AG04450 (cell line): ENCODE data around the gene CERS6. TPM values are rescaled to one million over a fixed set of nuclear protein-coding genes. Genes with fewer than 3 reads are reported as not detected.
"Not testable (repeated sequence)": the region's sequence is repeated elsewhere in the genome, so short reads cannot be mapped to it uniquely, and the experiment has no call there.

Experiments
- CTCF ChIA-PET: fragments of 300-600, 350-600 bp; formaldehyde crosslinking; extraction: SDS; loops from one replicate; lab custom pipeline; 2022; ENCODE audit warnings: antibody characterized with exemption, inconsistent platforms; lab: Charles Lee
- POLR2A ChIA-PET: fragments of 350-600 bp; formaldehyde crosslinking; extraction: SDS; loops from one replicate; lab custom pipeline; 2021; ENCODE audit warnings: antibody characterized with exemption, inconsistent platforms; lab: Yijun Ruan, JAX
- DNase-seq: peaks from one replicate; pipeline ENCODE4 v3.0.0-alpha.2; 2011; ENCODE audit warnings: low read depth, low spot score
- H3K27ac ChIP-seq: one replicate; pipeline ENCODE4 v1.5.1; 2012; ENCODE audit warnings: low read depth, low read length, control low read depth
- H3K27me3 ChIP-seq: one replicate; pipeline ENCODE4 v1.6.0; 2012; ENCODE audit warnings: low read length; ENCODE audit not compliant: control insufficient read depth, insufficient read depth
- H3K4me3 ChIP-seq: 2 replicates; pipeline ENCODE4 v1.5.1; 2011; ENCODE audit warnings: mild to moderate bottlenecking, low read depth, low read length, control low read depth
- H3K9me3 ChIP-seq: 2 replicates; pipeline ENCODE4 v1.5.1; 2012; ENCODE audit warnings: low read length; ENCODE audit not compliant: control insufficient read depth, insufficient read depth
- CTCF ChIP-seq: IDR thresholded peaks from 2 replicates; pipeline ENCODE4 v1.5.1; 2011; ENCODE audit warnings: low read depth, low read length, control low read depth, inconsistent platforms
- polyA plus RNA-seq: library from polyadenylated mRNA; depleted of rRNA; stranded (reverse); fragments of >200 nt; gene quantifications from 2 replicates; pipeline ENCODE4 v1.2.3, GENCODE V29; 2011

Gene CERS6
- polyA plus RNA-seq, 1 experiment, result 6.2 TPM

- POLR2A ChIA-PET, result no interaction called here
- no peak for TF ChIP-seq CTCF
- DNase-seq, result no peak
- CTCF ChIA-PET, result no interaction called here
- H3K27me3 ChIP-seq, result no peaks in the 10 kb centered on the region
- H3K9me3 ChIP-seq, result no peaks in the 10 kb centered on the region; the same call in 1 of the 2 replicates
- no peak overlapping the region for H3K4me3 ChIP-seq
- H3K27ac ChIP-seq, result no peak overlapping the region
Measured at GRCh38 chr2:168658706-168659105, 202.6 kb downstream of the CERS6 start.

- CTCF ChIA-PET, result no interaction called here
- Histone ChIP-seq H3K27ac (no peak overlapping the region), H3K4me3 (no peak overlapping the region), H3K27me3 (no peaks in the 10 kb centered on the region), H3K9me3 (no peaks in the 10 kb centered on the region; the same call in 1 of the 2 replicates)
- DNase-seq, result no peak
- TF ChIP-seq CTCF, result no peak
- POLR2A ChIA-PET, result no interaction called here
Measured at GRCh38 chr2:168660870-168661862, 205.1 kb downstream of the CERS6 start.

- POLR2A ChIA-PET, result no interaction called here
- Histone ChIP-seq H3K27me3 (no peaks in the 10 kb centered on the region), H3K9me3 (no peaks in the 10 kb centered on the region; the same call in 1 of the 2 replicates), H3K4me3 (no peak overlapping the region), H3K27ac (no peak overlapping the region)
- TF ChIP-seq CTCF, result no peak
- no peak for DNase-seq
- CTCF ChIA-PET, result no interaction called here
Measured at GRCh38 chr2:168661863-168662256, 205.8 kb downstream of the CERS6 start.

- Histone ChIP-seq H3K27ac (no peak overlapping the region), H3K9me3 (no peaks in the 10 kb centered on the region; the same call in 1 of the 2 replicates), H3K4me3 (no peak overlapping the region), H3K27me3 (no peaks in the 10 kb centered on the region)
- CTCF ChIA-PET, result interaction anchor here (1.0 kb wide), 1 partner anchor 316 kb away, joined by 3 read pairs; no protein-coding TSS in a partner anchor
- DNase-seq, result no peak
- TF ChIP-seq CTCF, result no peak
- POLR2A ChIA-PET, result no interaction called here
Measured at GRCh38 chr2:168662651-168663208, 206.7 kb downstream of the CERS6 start.

GRCh38 chr2:168663993-168664392 lies 207.9 kb downstream of the CERS6 start:
- Histone ChIP-seq H3K9me3 (no peaks in the 10 kb centered on the region), H3K4me3 (no peak overlapping the region), H3K27ac (no peak overlapping the region), H3K27me3 (no peaks in the 10 kb centered on the region)
- DNase-seq, result no peak
- ChIA-PET CTCF (no interaction called here), POLR2A (no interaction called here)
- TF ChIP-seq CTCF, result no peak

- CTCF ChIA-PET, DNase-seq, H3K27ac ChIP-seq, H3K4me3 ChIP-seq, H3K27me3 ChIP-seq, H3K9me3 ChIP-seq, POLR2A ChIA-PET: not testable (repeated sequence)
Measured at GRCh38 chr2:168664715-168665114, 208.6 kb downstream of the CERS6 start.
